Measurements from ENCODE around the gene ATP2C2.

The ATP2C2 gene

DNA sequence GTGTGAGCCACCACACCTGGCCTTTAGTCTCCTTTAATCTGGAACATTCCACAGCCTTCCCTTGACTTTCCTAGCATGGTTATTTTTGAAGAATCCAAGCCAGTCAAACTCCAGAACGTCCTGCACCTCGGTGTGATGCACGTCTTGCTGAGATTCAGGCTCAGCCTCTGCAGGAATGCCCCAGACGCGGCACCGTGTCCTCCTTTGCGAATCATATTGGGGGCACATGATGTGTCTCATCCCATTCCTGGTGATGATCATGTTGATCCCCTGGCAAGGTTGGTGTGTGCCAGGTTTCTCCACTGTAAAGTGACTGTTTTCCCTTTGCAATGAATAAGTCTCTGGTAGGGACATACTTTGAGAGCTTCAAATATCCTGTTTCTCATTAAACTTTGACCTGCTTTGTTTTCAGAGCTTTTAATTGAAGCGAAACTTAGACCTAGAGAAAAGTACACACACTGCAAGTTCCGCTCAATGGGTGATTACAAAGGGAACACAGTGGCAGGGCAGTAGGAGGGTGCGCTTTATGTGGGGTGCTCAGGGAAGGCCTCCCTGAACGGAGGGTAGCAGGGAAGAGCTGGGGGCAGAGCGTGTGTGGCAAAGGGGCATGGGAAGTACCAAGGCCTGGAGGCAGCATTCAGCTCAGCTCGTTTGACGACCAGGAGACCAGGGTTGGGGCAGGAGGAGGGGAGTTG, 9.6 kb upstream of the ATP2C2 start:
- DNase-seq (ENCODE audit: insufficient read length, low spot score): no peak
- no peak for FAIRE-seq
- TF ChIP-seq CTCF (IDR thresholded peaks at IDR 0.05; ENCODE audit: insufficient read depth, missing control alignments): no peak

GRCh38 chr16:84359326-84359725, 9.0 kb upstream of the ATP2C2 start:
- TF ChIP-seq CTCF (IDR thresholded peaks at IDR 0.05; ENCODE audit: insufficient read depth, missing control alignments): no peak
- DNase-seq (ENCODE audit: insufficient read length, low spot score) (no peak), FAIRE-seq (no peak)

GRCh38 chr16:84360170-84360569, 8.2 kb upstream of the ATP2C2 start:
- FAIRE-seq (no peak), DNase-seq (ENCODE audit: insufficient read length, low spot score) (no peak)
- no peak for TF ChIP-seq CTCF (IDR thresholded peaks at IDR 0.05; ENCODE audit: insufficient read depth, missing control alignments)

DNA sequence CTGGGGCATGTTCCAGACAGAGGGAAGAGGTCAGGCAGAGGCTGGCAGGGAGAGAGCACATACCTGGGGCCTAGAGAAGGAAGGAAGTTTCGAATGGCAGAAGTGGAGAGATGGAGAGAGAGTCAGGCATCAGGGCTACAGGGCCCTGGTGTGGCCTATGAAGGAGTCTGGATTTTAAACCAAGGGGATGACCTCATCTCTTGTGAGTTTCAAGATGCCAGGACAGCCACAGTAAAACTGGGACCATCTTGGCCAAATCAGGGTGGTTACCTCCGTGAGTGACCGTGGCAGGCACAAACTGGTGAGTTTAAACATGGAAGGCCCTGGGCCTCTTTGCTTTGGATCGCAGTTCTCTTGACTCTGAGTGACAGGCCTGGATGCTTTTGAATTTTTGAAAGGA, 7.6 kb upstream of the ATP2C2 start:
- no peak for DNase-seq (ENCODE audit: insufficient read length, low spot score)
- no peak for FAIRE-seq
- TF ChIP-seq CTCF (IDR thresholded peaks at IDR 0.05; ENCODE audit: insufficient read depth, missing control alignments): no peak

GRCh38 chr16:84361546-84361945, 6.8 kb upstream of the ATP2C2 start:
- no peak for TF ChIP-seq CTCF (IDR thresholded peaks at IDR 0.05; ENCODE audit: insufficient read depth, missing control alignments)
- no peak for DNase-seq (ENCODE audit: insufficient read length, low spot score)
- FAIRE-seq: no peak

- no peak for DNase-seq (ENCODE audit: insufficient read length, low spot score)
- FAIRE-seq: no peak
- no peak for TF ChIP-seq CTCF (IDR thresholded peaks at IDR 0.05; ENCODE audit: insufficient read depth, missing control alignments)
These were observed 5.8 kb upstream of the ATP2C2 start for GRCh38 chr16:84362471-84362941.

GRCh38 chr16:84366208-84366607, 2.1 kb upstream of the ATP2C2 start:
- TF ChIP-seq CTCF (IDR thresholded peaks at IDR 0.05; ENCODE audit: insufficient read depth, missing control alignments): no peak
- FAIRE-seq (no peak), DNase-seq (ENCODE audit: insufficient read length, low spot score) (no peak)

Data from D721Med (cell line).